ENCODE data around the gene LYPD6B. TPM values are rescaled to one million over a fixed set of nuclear protein-coding genes. Genes with fewer than 3 reads are reported as not detected.

Gene LYPD6B
- 0.45 TPM for polyA plus RNA-seq (2013, experiment 1 of 2)
- polyA plus RNA-seq (2013, experiment 2 of 2) = 0.33 TPM

DNA sequence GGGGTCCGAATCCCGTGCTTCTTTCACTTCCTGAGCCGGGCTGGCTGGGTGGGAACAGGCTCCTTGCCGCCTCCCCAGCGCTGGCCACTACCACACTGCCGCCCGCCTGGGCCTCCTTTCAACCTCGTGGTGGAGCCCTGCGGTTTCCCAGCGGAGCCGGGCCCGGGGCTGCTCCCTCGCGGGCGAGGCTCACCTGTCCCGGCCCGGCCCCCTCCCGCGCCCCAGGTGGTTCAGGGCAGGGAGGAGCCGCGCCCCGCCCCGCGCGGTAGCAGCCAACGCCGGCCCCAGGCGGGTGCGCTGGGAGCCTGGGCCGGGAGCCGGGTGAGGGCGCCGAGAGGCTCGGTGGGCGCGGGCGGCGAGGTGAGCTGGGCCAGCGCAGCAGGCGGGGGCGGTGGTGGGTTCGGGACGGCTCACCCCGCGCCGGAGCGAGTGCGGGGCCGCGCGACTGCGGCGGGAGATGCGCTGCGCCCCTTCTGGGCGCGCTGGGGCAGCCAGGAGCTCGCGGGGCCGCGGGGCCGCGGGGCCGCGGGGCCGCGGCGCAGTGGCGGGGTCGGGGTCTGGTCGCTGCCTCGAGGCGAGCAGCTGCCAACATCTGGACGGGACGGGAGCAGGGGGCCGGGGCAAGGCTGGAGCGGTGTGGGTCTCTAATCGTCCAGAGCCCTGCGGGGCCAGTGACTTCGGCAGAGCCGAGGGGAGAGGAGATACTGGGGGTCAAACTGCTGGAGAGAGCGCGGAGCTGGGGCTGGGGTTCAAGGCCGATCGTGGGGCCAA, at the start of gene LYPD6B:
Gene LYPD6B, plus strand, starts transcription at position 258 of the 771 bp plus-strand sequence. CDS start 92,250 bp downstream, outside the sequence.
- Histone ChIP-seq H3K4me2 (ENCODE audit: insufficient read depth, low read length, poor library complexity, severe bottlenecking) (peak within 1 kb of the TSS; percentile 85), H2AK5ac (ENCODE audit: low read depth, low read length) (peak within 1 kb of the TSS; percentile 6), H3K4me1 (ENCODE audit: control insufficient read depth in 2 of 2, insufficient read depth in 1 of 2, low read depth in 1 of 2, low read length in 2 of 2) (peaks cover 2 to 7% of the 10 kb centered on the region in 2 donors), H3K18ac (ENCODE audit: low read length) (peak within 1 kb of the TSS; percentile 25), H2BK15ac (ENCODE audit: low read length) (peak within 1 kb of the TSS; percentile 98), H3K9me3 (replicated peaks in 1 of 2; ENCODE audit: control insufficient read depth in 2 of 2, insufficient read depth in 1 of 2, low read depth in 1 of 2, low read length in 2 of 2) (no peaks in the 10 kb centered on the region), H2BK5ac (ENCODE audit: low read length) (no peak within 1 kb of the TSS), H4K91ac (ENCODE audit: low read depth, low read length, poor library complexity) (no peak within 1 kb of the TSS), H3K4ac (ENCODE audit: low read length) (no peak within 1 kb of the TSS), H2BK12ac (ENCODE audit: low read length) (peak within 1 kb of the TSS; percentile 17), H4K8ac (ENCODE audit: low read depth, low read length) (no peak within 1 kb of the TSS), H3K27ac (replicated peaks; ENCODE audit: low read length) (no peak within 1 kb of the TSS), H3K23ac (ENCODE audit: low read depth, low read length, poor library complexity) (peak within 1 kb of the TSS; percentile 59), H3K14ac (ENCODE audit: low read length) (no peak within 1 kb of the TSS), H2BK120ac (ENCODE audit: low read depth, low read length) (no peak within 1 kb of the TSS), H3K4me3 (ENCODE audit: low read length in 2 of 2) (peak within 1 kb of the TSS; percentile 36 to 78), H3K79me1 (ENCODE audit: low read depth, low read length) (no peaks in the 10 kb centered on the region), H3K9ac (ENCODE audit: low read depth, low read length, poor library complexity) (peak within 1 kb of the TSS; percentile 55), H2AFZ (ENCODE audit: low read length) (peak within 1 kb of the TSS; percentile 87), H3K27me3 (ENCODE audit: control insufficient read depth in 3 of 3, insufficient read depth in 3 of 3, low read depth in 1 of 3, low read length in 3 of 3) (peaks cover 0 to 62% (median 19%) of the 10 kb centered on the region in 3 experiments), H3K36me3 (replicated peaks in 1 of 2; ENCODE audit: control insufficient read depth in 2 of 2, insufficient read depth in 2 of 2, low read length in 2 of 2) (no peaks in the 10 kb centered on the region)
- DNase-seq (ENCODE audit: low spot score) = no peak
- no CpG with 5 or more reads among the region's 85 CpGs for WGBS, 2 donors (ENCODE audit: extremely low coverage in 2 of 2, insufficient read length in 2 of 2, insufficient replicate concordance in 1 of 2)

- no peak overlapping the region for H3K4me3 ChIP-seq (ENCODE audit: low read length in 2 of 2)
- no peak overlapping the region for H3K14ac ChIP-seq (ENCODE audit: low read length)
- H4K8ac ChIP-seq (ENCODE audit: low read depth, low read length) = no peak overlapping the region
These were observed 48.5 kb upstream of the LYPD6B start for GRCh38 chr2:148989882-148990493.

GRCh38 chr2:148990968-148991367, 47.5 kb upstream of the LYPD6B start:
- H4K8ac ChIP-seq (ENCODE audit: low read depth, low read length) = no peak overlapping the region

More at GRCh38 chr2:148989882-148990493, 48.5 kb upstream of the LYPD6B start:
- H2BK5ac ChIP-seq (ENCODE audit: low read length) = no peak overlapping the region
- no peak overlapping the region for H3K4me2 ChIP-seq (ENCODE audit: insufficient read depth, low read length, poor library complexity, severe bottlenecking)
- no peak overlapping the region for H3K4ac ChIP-seq (ENCODE audit: low read length)
- no peaks in the 10 kb centered on the region for H3K9me3 ChIP-seq (replicated peaks in 1 of 2; ENCODE audit: control insufficient read depth in 2 of 2, insufficient read depth in 1 of 2, low read depth in 1 of 2, low read length in 2 of 2)
- no peak overlapping the region for H3K18ac ChIP-seq (ENCODE audit: low read length)
- H3K36me3 ChIP-seq (replicated peaks in 1 of 2; ENCODE audit: control insufficient read depth in 2 of 2, insufficient read depth in 2 of 2, low read length in 2 of 2) = peaks cover 24 to 92% of the 10 kb centered on the region in 2 donors
- H3K27ac ChIP-seq (replicated peaks; ENCODE audit: low read length) = no peak overlapping the region
- H3K4me1 ChIP-seq (ENCODE audit: control insufficient read depth in 2 of 2, insufficient read depth in 1 of 2, low read depth in 1 of 2, low read length in 2 of 2) = no peaks in the 10 kb centered on the region
- no peak overlapping the region for H3K9ac ChIP-seq (ENCODE audit: low read depth, low read length, poor library complexity)
- peak; percentile 58 for DNase-seq (ENCODE audit: low spot score)
- no peaks in the 10 kb centered on the region for H3K79me1 ChIP-seq (ENCODE audit: low read depth, low read length)
- no peak overlapping the region for H2BK12ac ChIP-seq (ENCODE audit: low read length)
- no peak overlapping the region for H3K23ac ChIP-seq (ENCODE audit: low read depth, low read length, poor library complexity)
- no peak overlapping the region for H2AFZ ChIP-seq (ENCODE audit: low read length)
- H4K91ac ChIP-seq (ENCODE audit: low read depth, low read length, poor library complexity) = no peak overlapping the region
- WGBS, 2 donors (ENCODE audit: extremely low coverage in 2 of 2, insufficient read length in 2 of 2, insufficient replicate concordance in 1 of 2) = no CpG with 5 or more reads among the region's 6 CpGs
- H2BK15ac ChIP-seq (ENCODE audit: low read length) = no peak overlapping the region
- H3K27me3 ChIP-seq (ENCODE audit: control insufficient read depth in 3 of 3, insufficient read depth in 3 of 3, low read depth in 1 of 3, low read length in 3 of 3) = no peaks in the 10 kb centered on the region
- H2BK120ac ChIP-seq (ENCODE audit: low read depth, low read length) = no peak overlapping the region
- H2AK5ac ChIP-seq (ENCODE audit: low read depth, low read length) = no peak overlapping the region

GRCh38 chr2:148992448-148992847, 46.1 kb upstream of the LYPD6B start:
- H3K9ac ChIP-seq (ENCODE audit: low read depth, low read length, poor library complexity) = no peak overlapping the region
- H3K23ac ChIP-seq (ENCODE audit: low read depth, low read length, poor library complexity) = no peak overlapping the region
- no peak for DNase-seq (ENCODE audit: low spot score)
- H3K36me3 ChIP-seq (replicated peaks in 1 of 2; ENCODE audit: control insufficient read depth in 2 of 2, insufficient read depth in 2 of 2, low read length in 2 of 2) = peaks cover 31 to 93% of the 10 kb centered on the region in 2 donors
- no peak overlapping the region for H2BK120ac ChIP-seq (ENCODE audit: low read depth, low read length)
- no peak overlapping the region for H3K27ac ChIP-seq (replicated peaks; ENCODE audit: low read length)
- H3K4me1 ChIP-seq (ENCODE audit: control insufficient read depth in 2 of 2, insufficient read depth in 1 of 2, low read depth in 1 of 2, low read length in 2 of 2) = no peaks in the 10 kb centered on the region
- H2BK12ac ChIP-seq (ENCODE audit: low read length) = no peak overlapping the region
- H2BK15ac ChIP-seq (ENCODE audit: low read length) = no peak overlapping the region
- H3K9me3 ChIP-seq (replicated peaks in 1 of 2; ENCODE audit: control insufficient read depth in 2 of 2, insufficient read depth in 1 of 2, low read depth in 1 of 2, low read length in 2 of 2) = no peaks in the 10 kb centered on the region
- no peaks in the 10 kb centered on the region for H3K79me1 ChIP-seq (ENCODE audit: low read depth, low read length)
- H4K8ac ChIP-seq (ENCODE audit: low read depth, low read length) = no peak overlapping the region
- no peak overlapping the region for H3K18ac ChIP-seq (ENCODE audit: low read length)
- no peak overlapping the region for H3K4ac ChIP-seq (ENCODE audit: low read length)
- H3K4me2 ChIP-seq (ENCODE audit: insufficient read depth, low read length, poor library complexity, severe bottlenecking) = no peak overlapping the region
- no peak overlapping the region for H2BK5ac ChIP-seq (ENCODE audit: low read length)
- no peak overlapping the region for H2AK5ac ChIP-seq (ENCODE audit: low read depth, low read length)
- H4K91ac ChIP-seq (ENCODE audit: low read depth, low read length, poor library complexity) = no peak overlapping the region
- no peak overlapping the region for H2AFZ ChIP-seq (ENCODE audit: low read length)
- no peaks in the 10 kb centered on the region for H3K27me3 ChIP-seq (ENCODE audit: control insufficient read depth in 3 of 3, insufficient read depth in 3 of 3, low read depth in 1 of 3, low read length in 3 of 3)
- no peak overlapping the region for H3K14ac ChIP-seq (ENCODE audit: low read length)
- no peak overlapping the region for H3K4me3 ChIP-seq (ENCODE audit: low read length in 2 of 2)

More at GRCh38 chr2:148990968-148991367, 47.5 kb upstream of the LYPD6B start:
- Histone ChIP-seq H2BK12ac (ENCODE audit: low read length) (no peak overlapping the region), H2AFZ (ENCODE audit: low read length) (no peak overlapping the region), H3K18ac (ENCODE audit: low read length) (no peak overlapping the region), H3K79me1 (ENCODE audit: low read depth, low read length) (no peaks in the 10 kb centered on the region), H3K9me3 (replicated peaks in 1 of 2; ENCODE audit: control insufficient read depth in 2 of 2, insufficient read depth in 1 of 2, low read depth in 1 of 2, low read length in 2 of 2) (no peaks in the 10 kb centered on the region), H3K4me1 (ENCODE audit: control insufficient read depth in 2 of 2, insufficient read depth in 1 of 2, low read depth in 1 of 2, low read length in 2 of 2) (no peaks in the 10 kb centered on the region), H4K91ac (ENCODE audit: low read depth, low read length, poor library complexity) (no peak overlapping the region), H2AK5ac (ENCODE audit: low read depth, low read length) (no peak overlapping the region), H2BK15ac (ENCODE audit: low read length) (no peak overlapping the region), H3K23ac (ENCODE audit: low read depth, low read length, poor library complexity) (no peak overlapping the region), H3K4me3 (ENCODE audit: low read length in 2 of 2) (peak overlapping the region in 1 of 2 donors; percentile 59), H3K9ac (ENCODE audit: low read depth, low read length, poor library complexity) (no peak overlapping the region), H3K4ac (ENCODE audit: low read length) (no peak overlapping the region), H3K27me3 (ENCODE audit: control insufficient read depth in 3 of 3, insufficient read depth in 3 of 3, low read depth in 1 of 3, low read length in 3 of 3) (no peaks in the 10 kb centered on the region), H2BK5ac (ENCODE audit: low read length) (no peak overlapping the region), H3K36me3 (replicated peaks in 1 of 2; ENCODE audit: control insufficient read depth in 2 of 2, insufficient read depth in 2 of 2, low read length in 2 of 2) (peaks cover 27 to 90% of the 10 kb centered on the region in 2 donors), H3K27ac (replicated peaks; ENCODE audit: low read length) (no peak overlapping the region), H3K14ac (ENCODE audit: low read length) (no peak overlapping the region), H3K4me2 (ENCODE audit: insufficient read depth, low read length, poor library complexity, severe bottlenecking) (no peak overlapping the region), H2BK120ac (ENCODE audit: low read depth, low read length) (no peak overlapping the region)
- WGBS, 2 donors (ENCODE audit: extremely low coverage in 2 of 2, insufficient read length in 2 of 2, insufficient replicate concordance in 1 of 2) = no CpG with 5 or more reads among the region's 6 CpGs
- no peak for DNase-seq (ENCODE audit: low spot score)
